HG03457 (cell line): ENCODE data around the gene MIB2.

Source experiments
- ATAC-seq: cut with Tn5 transposase; IDR thresholded peaks from one replicate; pipeline ENCODE4 v1.9.1; 2021; ENCODE audit warnings: moderate number of reproducible peaks; ENCODE audit not compliant: unreplicated experiment

The MIB2 gene

DNA sequence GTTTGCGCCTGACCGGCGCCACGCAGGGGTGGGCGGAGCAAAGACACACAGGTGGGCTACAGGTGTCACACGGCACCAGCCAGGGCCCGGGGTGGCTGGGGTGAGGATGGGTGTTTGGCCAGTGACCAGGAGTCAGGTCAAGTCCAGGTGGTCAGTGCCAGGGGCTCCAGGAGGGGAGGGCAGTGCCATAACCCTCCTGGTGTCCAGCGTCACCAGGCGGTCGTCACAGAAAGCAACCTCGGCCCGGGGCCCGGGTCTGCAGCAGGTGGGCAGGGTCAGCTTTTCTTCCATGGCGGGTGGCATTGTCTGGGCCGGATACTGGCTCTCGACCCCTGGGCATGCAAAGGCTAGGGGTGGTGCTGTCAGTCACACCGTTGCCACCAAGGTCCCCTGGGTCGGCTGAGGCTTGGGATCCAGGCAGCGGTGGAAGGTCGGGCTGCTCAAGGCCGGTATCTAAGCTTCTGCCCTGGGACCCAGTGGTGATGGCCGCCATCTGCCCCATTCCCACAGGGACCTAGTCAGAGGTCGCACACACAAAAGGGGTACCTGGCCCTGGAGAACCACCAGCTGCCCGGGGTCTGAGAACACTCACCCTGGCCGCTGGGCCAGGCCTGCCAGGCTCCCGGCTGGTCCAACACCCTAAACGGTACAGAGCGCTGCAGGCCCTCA lies 17.1 kb upstream of the MIB2 start:
- ATAC-seq, result no peak

DNA sequence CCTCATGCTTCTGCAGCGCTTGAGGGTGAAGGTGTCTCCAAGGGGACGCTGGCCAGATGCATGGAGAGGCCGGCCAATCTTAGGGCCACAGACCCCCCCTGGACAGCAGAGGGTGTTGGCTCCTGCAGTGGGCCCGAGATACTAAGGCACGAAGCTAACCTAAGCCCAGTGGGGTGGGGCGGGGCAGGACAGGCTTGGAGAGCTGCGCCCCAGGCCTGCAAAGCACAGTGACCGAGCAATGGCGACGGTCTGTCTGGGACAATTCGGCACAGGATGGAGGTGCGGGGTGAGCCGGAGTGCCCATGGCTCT lies 16.6 kb upstream of the MIB2 start:
- no peak for ATAC-seq

DNA sequence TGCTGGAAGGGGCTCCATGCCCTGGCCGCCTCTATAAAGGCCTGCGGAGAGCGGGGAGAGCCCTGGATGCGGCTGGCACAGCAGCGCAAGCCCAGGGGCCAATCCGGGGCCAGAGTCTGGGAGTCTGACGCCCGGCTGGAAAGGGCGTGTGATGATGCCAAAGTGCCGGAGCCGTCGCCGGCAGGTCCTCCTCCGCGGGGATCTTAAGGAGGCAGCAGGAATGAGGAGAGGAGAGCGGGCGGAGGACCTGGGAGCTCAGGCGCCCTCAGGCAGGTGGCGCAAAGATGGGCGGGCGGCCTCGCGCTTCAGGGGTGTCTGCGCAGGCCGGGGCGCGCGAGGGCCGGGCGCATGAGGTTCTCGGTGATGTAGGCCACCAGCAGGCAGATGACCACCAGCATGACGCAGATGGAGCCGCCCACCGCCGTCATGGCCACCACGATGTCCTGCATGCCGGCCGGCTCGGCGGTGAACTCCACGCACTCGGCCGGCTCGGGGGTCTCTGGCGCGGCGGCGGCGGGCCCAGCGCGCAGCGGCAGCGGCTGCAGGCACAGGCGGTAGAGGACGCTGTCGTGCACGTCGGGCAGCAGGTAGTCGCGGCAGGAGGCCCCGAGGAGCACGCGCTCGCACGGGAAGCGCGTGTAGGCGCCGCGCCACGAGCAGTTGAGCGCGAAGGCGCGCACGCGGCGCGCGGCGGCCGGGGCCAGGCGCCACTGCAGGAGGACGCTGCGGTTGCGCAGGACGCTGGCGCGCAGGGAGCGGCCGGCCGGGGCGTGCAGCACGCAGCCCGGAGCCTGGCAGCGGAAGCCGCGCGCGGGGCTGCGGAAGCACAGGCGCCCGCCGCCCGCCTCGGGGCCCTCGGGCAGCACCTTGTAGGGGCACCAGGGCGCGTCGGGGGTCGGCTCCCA lies 16.0 kb upstream of the MIB2 start:
- no peak for ATAC-seq

DNA sequence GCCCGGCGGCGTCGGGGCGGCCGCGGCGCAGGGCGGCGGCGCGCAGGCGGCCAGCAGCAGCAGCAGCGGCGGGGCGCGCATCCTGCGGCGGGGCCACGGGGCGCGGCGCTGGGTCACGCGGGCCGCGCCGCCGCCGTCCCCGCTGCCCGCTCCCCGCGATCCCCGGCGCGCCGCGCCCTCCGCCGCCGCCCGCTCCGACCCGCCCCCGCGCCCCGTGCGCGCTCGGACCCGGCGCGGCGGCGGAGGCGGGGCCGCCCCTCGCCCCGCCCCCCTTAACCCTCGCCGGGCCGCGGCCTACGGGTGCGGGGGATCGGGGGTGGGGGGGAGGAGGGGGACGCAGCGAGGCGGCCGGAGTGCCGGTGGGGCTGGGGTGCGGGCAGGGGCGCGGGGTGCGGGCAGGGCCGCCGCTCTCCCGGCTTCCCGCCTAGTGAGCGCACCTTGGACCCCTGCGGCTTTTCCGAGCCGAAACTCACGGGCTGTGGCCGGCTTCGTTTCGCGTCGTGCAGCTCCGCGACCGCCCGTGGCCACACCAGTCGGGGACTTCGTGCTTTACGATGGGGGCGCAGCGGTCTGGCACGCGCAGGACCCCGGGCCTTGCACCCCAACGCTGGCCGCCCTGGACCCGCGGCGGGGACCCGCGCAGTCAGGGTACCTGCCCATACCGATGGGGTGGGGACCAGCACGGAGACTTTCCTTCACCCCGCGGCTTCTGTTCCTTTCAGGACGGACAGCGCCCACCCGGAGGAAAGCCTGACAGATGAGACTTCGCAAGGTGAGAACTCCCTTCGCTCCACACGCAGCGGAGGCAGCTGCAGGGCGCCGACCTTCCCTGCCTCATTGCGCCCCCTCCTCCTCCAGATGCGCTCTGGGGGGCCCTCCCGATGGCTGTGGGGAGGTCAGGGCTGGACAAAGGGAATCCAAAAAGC lies 15.1 kb upstream of the MIB2 start, which contains the start of gene FNDC10:
Gene FNDC10, minus strand, starts transcription at position 201 of the 926 bp plus-strand sequence. Its CDS starts 120 bp downstream, at position 81.
- no peak for ATAC-seq

DNA sequence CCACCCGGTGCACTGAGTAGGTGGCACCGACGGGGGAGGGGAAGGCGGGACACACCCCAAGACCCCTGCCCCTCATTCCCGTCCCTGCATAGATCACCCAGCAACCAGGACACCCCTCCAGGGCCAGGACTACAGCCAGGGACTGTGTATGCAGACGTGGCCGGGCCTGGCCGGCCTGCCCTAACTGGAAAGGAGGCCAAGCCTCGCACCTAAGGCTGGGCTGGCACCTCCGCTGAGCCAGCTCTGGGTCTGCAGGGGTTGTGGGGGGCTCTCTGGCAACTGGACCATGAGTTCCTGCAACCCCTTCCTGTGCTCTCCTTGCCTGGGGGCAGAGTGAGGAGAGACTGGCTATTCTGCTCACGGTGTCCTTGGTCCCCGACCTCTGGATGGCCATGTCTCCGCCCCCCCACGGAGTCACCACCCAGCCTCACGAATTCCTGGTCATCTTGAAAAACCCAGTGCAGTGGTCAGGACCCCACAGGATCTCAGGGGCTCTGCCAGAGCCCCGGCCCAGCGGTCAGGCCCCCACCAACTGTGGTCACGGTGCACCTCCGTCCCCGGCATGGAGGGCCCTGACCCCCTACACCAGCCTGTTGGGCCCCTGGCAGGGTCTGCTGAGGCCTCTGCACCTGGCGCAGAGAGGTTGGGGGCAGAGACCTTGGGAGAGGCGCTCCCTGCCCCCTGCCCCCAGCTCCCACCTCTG lies 14.3 kb upstream of the MIB2 start:
- ATAC-seq, result no peak

DNA sequence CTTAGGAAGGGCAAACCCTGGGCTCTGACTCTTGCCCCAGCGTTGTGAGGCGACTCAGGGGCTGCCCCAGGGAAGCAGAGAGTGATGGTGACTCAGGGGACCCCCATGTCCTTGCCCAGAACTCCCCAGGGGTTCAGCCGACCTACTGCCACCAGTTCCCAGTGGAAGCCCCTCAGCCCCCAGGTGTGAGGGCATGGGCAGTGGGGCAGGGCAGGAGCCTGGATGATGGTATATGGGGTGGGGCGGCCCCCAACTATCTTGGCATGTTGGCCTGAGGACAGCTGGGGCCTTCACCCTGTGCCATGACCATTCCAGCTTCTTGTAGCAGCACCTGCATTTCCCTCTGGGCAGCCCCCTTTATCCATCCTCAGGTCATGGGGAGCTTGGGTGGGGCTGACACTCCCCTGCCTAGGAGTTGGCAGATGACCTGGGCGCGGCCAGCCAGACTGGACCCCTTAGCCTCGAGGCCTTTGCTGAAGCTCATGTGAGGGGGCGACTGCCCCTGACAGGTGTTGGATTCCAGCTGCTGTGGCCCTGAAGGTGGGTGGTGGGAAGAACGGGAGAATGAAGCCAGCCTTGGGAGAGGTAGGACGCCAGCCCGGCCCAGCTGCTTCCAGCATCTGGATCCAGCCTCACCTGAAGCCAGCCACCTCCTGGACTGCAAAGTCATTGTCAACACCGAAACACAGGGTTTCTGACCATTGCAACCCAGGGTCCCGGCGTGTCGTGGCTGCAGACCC lies 13.6 kb upstream of the MIB2 start:
- no peak for ATAC-seq

DNA sequence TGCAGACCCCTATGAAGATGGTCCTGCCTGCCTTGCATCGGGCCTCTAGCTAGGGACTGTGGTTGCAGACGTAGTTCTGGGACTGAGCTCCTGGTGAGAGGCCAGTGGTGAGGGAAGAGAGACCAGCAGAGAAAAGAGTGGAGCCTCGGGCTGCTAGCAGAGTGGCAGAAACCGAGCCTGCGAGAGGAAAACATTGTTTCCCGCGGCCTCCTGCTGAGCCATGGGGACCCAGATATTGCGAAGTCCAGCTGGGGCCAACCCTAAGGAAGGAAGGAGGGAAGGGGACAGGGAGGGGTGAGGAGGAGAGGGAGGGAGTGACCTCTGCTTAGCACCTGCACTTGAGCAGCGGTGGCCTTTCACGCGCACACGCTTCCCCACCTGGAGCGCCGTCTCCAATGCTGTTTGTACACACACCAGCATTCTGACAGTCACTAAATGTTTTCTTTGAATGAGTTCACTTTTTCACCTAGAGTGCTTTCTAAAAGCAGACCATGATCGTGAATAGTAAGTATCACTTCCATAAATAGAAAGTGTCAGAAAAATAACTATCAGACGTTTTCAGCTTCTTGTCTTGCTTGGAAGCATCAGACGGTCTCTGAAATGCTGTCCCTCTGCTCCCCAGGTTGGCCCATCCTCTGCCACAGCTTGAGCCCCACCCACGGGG lies 12.9 kb upstream of the MIB2 start:
- no peak for ATAC-seq

DNA sequence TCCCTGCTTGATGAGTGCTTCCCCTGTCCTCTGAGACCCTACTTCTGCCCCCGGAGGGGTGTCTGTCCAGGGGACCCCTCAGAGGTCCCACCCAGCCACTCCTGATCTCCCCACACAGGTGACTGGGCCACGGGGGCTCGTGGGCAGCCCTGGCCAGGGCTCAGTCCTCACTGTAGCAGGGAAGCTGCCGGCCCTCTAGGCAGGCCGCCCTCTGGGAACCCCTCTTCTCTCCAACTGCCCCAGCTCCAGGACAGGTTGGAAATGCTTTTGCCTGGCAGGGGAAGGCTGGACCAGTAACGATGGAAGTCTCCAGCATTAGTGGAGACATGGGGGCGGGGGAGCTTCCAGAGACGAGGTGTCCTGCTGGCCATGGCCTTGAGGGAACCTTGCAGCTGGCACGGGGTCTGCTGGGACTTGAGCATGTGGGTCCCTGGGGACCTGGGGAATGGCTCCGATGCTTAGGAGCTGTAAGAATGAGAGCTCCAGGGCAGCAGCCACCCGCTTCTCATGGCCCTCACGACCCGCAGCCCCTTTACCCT lies 12.3 kb upstream of the MIB2 start:
- ATAC-seq, result no peak

DNA sequence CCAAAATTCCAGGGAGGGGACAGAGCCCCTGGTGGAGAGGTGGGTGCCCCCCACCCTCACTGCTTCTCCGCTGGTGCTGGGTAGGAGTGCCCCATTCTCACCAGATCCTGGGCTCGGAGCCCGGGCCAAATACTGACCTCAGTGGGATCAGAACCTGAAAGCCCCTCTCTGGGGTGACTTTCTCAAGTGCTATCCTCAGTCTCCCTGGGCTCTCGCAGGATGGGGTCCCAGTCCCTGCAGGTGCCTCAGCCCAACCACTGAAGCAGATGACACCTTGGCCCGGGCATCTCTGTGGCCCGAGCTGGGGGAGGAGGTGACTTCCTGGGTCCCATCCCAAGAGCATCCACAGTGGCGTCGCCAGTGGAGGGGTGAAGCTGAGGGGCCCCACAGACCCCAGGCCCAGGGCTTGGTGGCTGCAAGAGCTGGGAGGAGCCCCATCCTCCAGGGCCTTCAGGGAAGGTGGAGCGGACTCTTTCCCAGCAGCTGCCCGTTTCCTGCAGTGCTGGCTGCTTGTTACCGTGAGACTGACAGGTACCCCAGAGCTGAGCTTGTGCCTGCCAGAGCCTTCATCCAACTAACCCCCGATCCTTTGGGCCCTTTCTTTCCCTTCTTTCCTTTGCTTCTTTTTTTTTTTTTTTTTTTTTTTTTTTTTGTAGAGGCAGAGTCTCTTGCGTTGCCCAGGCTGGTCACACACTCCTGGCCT lies 11.5 kb upstream of the MIB2 start:
- no peak for ATAC-seq

DNA sequence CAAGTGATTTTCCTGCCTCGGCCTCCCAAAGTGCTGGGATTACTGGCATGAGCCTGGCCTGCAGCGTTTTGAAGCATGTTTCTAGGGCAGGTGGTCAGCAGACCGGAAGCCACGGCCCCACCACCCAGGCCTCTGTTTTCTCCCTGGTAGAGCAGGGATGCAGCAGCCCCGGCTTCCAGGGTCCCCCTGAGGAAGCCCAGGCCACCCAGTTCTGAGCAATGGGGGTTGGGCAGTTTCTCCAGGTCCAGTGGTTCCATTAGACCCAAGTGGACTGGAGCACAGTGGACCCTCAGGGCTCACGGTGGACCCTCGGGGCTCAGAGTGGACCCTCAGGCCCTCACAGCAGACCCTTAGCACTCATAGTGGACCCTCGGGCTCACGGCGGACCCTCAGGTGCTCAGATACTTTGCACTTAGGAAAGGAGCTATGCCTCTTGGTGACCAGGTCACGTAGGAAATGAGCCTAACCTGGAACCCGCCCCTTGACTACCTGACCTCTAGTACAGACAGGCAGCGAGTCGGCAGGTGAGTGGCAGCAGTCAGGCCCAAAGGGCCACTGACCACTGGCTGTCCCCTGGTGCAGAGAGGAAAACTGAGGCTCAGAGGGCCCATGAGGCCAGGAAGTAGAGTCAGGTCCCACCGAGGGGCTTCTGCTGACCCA lies 10.8 kb upstream of the MIB2 start:
- no peak for ATAC-seq

DNA sequence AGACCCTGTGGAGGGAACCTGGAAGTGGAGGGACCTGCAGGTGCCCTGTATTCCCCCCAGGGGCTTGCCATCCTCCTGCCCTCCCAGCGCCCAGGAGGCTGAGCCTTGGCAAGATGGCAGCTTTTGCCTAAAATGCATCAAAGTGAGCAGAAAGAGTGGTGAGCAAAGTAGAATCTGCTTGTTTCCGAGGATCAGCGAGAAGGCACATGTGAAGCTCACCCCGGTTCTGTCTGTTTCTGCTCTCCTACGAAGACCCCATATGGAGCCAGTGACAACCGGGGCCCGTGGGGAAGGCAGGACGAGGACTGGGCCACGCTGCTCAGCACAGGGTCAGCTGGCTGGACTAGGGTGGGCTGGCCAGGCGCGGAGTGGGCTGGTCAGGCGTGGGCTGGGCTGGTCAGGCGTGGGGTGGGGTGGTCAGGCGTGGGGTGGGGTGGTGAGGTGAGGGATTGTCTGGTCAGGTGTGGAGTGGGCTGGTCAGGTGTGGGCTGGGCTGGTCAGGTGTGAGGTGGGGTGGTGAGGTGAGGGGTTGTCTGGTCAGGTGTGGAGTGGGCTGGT lies 10.2 kb upstream of the MIB2 start:
- ATAC-seq, result no peak

DNA sequence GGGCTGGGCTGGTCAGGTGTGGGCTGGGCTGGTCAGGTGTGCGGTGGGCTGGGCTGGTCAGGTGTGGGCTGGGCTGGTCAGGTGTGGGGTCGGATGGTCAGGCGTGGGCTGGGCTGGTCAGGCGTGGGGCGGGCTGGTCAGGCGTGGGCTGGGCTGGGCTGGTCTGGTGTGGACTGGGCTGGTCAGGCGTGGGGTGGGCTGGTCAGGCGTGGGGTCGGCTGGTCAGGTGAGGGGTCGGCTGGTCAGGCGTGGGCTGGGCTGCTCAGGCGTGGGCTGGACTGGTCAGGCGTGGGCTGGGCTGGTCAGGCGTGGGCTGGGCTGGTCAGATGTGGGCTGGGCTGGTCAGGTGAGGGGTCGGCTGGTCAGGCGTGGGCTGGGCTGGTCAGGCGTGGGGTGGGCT lies 9.6 kb upstream of the MIB2 start:
- no peak for ATAC-seq

DNA sequence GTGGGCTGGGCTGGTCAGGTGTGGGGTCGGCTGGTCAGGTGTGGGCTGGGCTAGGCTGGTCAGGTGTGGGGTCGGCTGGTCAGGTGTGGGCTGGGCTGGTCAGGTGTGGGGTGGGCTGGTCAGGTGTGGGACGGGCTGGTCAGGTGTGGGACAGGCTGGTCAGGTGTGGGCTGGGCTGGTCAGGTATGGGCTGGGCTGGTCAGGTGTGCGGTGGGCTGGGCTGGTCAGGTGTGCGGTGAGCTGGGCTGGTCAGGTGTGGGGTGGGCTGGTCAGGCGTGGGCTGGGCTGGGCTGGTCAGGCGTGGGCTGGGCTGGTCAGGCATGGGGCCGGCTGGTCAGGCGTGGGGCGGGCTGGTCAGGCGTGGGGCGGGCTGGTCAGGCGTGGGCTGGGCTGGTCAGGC lies 9.1 kb upstream of the MIB2 start:
- ATAC-seq, result no peak

DNA sequence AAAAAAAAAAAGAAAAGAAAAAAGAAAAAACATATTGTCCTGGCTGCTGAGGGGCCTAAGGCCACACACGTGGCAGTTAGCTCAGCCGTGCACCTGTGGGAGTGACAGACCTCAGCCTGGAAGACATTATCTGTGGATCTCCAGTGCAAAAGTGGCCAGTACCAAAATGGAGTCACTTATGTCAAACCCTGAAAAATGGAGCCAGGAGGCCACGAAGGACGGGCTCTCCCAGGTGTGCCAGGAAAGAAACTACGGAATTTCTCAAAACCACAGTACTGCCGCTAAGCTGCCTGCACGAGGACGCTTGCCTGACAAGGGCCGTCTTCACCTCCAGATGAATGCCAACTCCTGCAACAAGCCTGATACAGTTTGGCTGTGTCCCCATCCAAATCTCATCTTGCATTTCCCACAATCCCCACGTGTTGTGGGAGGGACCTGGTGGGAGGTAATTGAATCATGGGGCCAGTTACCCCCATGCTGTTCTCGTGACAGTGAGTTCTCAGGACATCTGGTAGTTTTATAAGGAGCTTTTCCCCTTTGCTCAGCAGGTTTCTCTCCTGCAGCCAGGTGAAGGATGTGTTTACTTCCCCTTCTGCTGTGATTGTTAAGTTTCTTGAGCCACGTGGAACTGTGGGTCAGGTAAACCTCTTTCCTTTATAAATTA lies 5.3 kb upstream of the MIB2 start:
- ATAC-seq, result no peak

DNA sequence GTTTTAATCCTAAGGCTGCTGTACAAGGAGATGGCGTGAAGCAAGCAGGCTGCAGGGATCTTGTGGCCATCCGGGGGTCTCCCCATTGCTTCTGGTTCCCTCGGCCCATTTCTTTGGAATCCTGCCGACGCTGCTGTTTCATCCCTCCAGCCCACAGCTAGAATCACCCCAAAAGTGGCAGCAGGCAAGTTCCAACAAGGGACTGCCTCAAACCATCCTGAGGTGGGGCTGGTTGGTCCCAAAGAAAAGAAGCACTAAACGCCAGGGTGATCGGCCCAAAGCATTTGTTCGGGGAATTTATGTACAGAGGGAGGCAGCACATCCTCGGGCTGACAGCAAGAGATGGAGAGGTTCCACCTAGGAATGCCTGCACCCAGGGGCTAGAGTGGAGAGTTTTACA lies 4.5 kb upstream of the MIB2 start:
- no peak for ATAC-seq

DNA sequence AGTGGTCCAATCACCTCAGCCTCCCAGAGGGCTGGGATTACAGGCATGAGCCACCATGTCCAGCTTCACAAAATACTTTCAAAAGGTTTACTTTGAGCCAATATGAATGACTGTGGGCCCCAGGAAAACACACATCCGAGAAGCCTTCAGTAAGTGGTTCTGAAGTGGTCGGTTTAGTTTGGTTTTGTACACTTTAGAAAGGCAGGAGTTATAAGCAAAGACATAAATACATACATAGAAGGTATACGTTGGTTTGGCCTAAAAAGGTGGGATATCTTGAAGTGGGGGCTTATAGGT lies 3.2 kb upstream of the MIB2 start:
- no peak for ATAC-seq

DNA sequence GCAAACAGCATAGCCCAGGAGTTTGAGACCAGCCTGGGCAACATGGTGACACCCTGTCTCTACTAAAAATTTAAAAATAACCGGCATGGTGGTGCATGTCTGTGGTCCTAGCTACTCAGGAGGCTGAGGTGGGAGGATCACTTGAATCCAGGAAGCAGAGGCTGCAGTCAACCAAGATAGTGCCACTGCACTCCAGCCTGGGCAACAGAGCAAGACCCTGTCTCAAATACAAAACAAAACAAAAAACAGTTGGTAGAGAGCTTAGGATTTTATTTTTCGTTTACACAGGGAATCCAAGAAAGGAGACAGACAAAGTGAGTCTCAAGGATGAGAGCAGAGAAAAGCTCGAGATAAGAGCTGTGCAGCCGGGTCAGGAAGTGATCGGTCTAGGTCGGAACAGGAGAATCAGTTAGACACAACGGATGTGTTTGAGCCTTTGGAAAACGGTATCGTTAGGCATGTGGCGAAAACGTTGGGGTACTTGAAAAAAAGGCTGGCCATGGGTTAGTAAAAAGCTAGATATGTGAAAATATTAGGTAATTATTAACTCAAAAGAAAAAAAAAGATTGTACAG lies 1.7 kb upstream of the MIB2 start:
- no peak for ATAC-seq
